CD4-positive, alpha-beta T cell (primary cell): Measurements from ENCODE around the gene TMED10. TPM values are rescaled to one million over a fixed set of nuclear protein-coding genes. Genes with fewer than 3 reads are reported as not detected.

ENCODE experiments used
- ATAC-seq: fragments of 200-7000 bp; cut with Tn5 transposase; one replicate; pipeline ENCODE4 v1.10.0; 2022; ENCODE audit warnings: mild to moderate bottlenecking; ENCODE audit not compliant: poor library complexity
- CTCF ChIA-PET: fragments of 350-600 bp; sonication (Branson Sonifier 250); formaldehyde crosslinking; loops from one replicate; lab custom pipeline; 2021; ENCODE audit warnings: antibody characterized with exemption, inconsistent platforms; lab: Charles Lee
- POLR2A ChIA-PET: fragments of 350-600 bp; sonication (Branson Sonifier 250); formaldehyde crosslinking; loops from one replicate; lab custom pipeline; 2021; ENCODE audit warnings: antibody characterized with exemption, inconsistent platforms; lab: Charles Lee
- DNase-seq, 14 experiments: peaks; one replicate each; pipeline ENCODE4 v3.0.0-alpha.2; 2013 to 2020; ENCODE audit warnings: mixed read lengths in 2 of 14
- H3K27ac ChIP-seq, 2 donors: one replicate each; pipeline versions ENCODE4 v1.5.1 to v1.7.0; 2013; ENCODE audit warnings: low read length in 2 of 2, low read depth in 1 of 2, mild to moderate bottlenecking in 1 of 2
- H3K27me3 ChIP-seq, 2 experiments: 1 replicate in 1 of 2; 2 replicates in 1 of 2; pipeline versions ENCODE4 v1.6.1 to v1.7.0; 2013; ENCODE audit warnings: low read length in 2 of 2, control low read depth in 1 of 2, mild to moderate bottlenecking in 1 of 2, moderate library complexity in 1 of 2; ENCODE audit not compliant: insufficient read depth in 2 of 2, control insufficient read depth in 1 of 2
- H3K36me3 ChIP-seq: one replicate; pipeline ENCODE4 v1.6.1; 2013; ENCODE audit warnings: low read length, control low read depth; ENCODE audit not compliant: insufficient read depth
- H3K4me1 ChIP-seq: one replicate; pipeline ENCODE4 v1.6.1; 2013; ENCODE audit warnings: low read length, control low read depth; ENCODE audit not compliant: insufficient read depth
- H3K4me3 ChIP-seq: one replicate; pipeline ENCODE4 v1.5.1; 2013; ENCODE audit warnings: mild to moderate bottlenecking, low read length, moderate library complexity
- H3K9me3 ChIP-seq, 2 experiments: 1 replicate in 1 of 2; 2 replicates in 1 of 2; pipeline versions ENCODE4 v1.6.1 to v1.7.0; 2013; ENCODE audit warnings: low read length in 2 of 2, mild to moderate bottlenecking in 2 of 2, control low read depth in 1 of 2, moderate library complexity in 1 of 2; ENCODE audit not compliant: control insufficient read depth in 1 of 2, insufficient read depth in 1 of 2
- H3K27ac Mint-ChIP-seq: one replicate; pipeline ENCODE4 v1.8.0; 2020; ENCODE audit warnings: mixed read lengths
- H3K27me3 Mint-ChIP-seq: one replicate; pipeline ENCODE4 v1.8.0; 2021; ENCODE audit warnings: mixed read lengths
- H3K36me3 Mint-ChIP-seq: one replicate; pipeline ENCODE4 v1.8.0; 2021; ENCODE audit warnings: low read depth, mixed read lengths
- H3K4me1 Mint-ChIP-seq: one replicate; pipeline ENCODE4 v1.8.0; 2021; ENCODE audit warnings: low read depth, mixed read lengths
- H3K4me3 Mint-ChIP-seq: one replicate; pipeline ENCODE4 v1.8.0; 2020; ENCODE audit warnings: mild to moderate bottlenecking, mixed read lengths
- H3K9me3 Mint-ChIP-seq: one replicate; pipeline ENCODE4 v1.8.0; 2020; ENCODE audit warnings: mixed read lengths
- intact Hi-C, 2 experiments: fragments of 100-400 bp; cut with DNase I in 1 of 2; cut with micrococcal nuclease in 1 of 2; formaldehyde crosslinking; loops; one replicate each; pipeline versions ENCODE4 v1.15.1 to v1.9.0; 2023 to 2025; cut with DNase I, micrococcal nuclease
- total RNA-seq, 174 experiments: library from RNA in 2 of 174; stranded (reverse) in 2 of 174; gene quantifications; one replicate each; pipeline ENCODE4 v1.2.3 and lab custom pipeline; 2021 to 2026
- TF ChIP-seq, protein P1 (sequence below): fragments of 200-600 bp; IDR thresholded peaks from one replicate; pipeline ENCODE4 v1.8.0; 2022; ENCODE audit warnings: antibody characterized with exemption, mild to moderate bottlenecking

TMED10 gene
- total RNA-seq, 2 experiments from 2014 or later, result 153 to 156 TPM

DNA sequence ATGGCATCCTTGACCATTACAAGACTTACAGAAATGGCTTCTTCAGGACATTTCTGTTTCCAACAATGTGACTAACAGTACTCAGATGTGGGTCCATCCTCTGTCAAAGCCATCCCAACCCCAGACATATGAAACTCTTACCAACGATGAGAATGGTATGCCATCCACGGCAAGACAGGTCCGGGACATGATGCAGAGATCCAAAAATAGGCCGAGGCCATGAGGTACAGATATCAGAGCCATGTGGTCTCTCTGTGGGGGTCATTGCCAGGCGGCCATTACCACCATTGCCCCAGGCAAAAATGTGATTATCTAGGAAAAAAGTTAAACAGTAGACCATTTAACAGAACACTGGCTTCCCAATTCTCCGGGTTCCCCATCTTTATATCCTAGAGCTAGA lies 79.5 kb downstream of the TMED10 start:
- TF ChIP-seq, protein P1, sequence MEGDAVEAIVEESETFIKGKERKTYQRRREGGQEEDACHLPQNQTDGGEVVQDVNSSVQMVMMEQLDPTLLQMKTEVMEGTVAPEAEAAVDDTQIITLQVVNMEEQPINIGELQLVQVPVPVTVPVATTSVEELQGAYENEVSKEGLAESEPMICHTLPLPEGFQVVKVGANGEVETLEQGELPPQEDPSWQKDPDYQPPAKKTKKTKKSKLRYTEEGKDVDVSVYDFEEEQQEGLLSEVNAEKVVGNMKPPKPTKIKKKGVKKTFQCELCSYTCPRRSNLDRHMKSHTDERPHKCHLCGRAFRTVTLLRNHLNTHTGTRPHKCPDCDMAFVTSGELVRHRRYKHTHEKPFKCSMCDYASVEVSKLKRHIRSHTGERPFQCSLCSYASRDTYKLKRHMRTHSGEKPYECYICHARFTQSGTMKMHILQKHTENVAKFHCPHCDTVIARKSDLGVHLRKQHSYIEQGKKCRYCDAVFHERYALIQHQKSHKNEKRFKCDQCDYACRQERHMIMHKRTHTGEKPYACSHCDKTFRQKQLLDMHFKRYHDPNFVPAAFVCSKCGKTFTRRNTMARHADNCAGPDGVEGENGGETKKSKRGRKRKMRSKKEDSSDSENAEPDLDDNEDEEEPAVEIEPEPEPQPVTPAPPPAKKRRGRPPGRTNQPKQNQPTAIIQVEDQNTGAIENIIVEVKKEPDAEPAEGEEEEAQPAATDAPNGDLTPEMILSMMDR, result no peak
- ChIA-PET POLR2A (no interaction called here), CTCF (no interaction called here)
- no peak overlapping the region for H3K4me3 Mint-ChIP-seq
- Histone ChIP-seq H3K4me3 (no peak overlapping the region), H3K27me3 (no peaks in the 10 kb centered on the region), H3K27ac (no peak overlapping the region), H3K9me3 (no peaks in the 10 kb centered on the region), H3K4me1 (no peaks in the 10 kb centered on the region), H3K36me3 (peaks cover 84% of the 10 kb centered on the region)
- peaks cover 6% of the 10 kb centered on the region for H3K4me1 Mint-ChIP-seq
- peaks cover 85% of the 10 kb centered on the region for H3K36me3 Mint-ChIP-seq
- ATAC-seq, result no peak
- intact Hi-C loops, result no loop called here
- no peaks in the 10 kb centered on the region for H3K9me3 Mint-ChIP-seq
- no peak overlapping the region for H3K27ac Mint-ChIP-seq
- no peaks in the 10 kb centered on the region for H3K27me3 Mint-ChIP-seq
- DNase-seq, result no peak

GRCh38 chr14:75095690-75096089 lies 80.7 kb downstream of the TMED10 start:
- TF ChIP-seq, protein P1, result no peak
- Histone ChIP-seq H3K27me3 (no peaks in the 10 kb centered on the region), H3K27ac (no peak overlapping the region), H3K36me3 (peaks cover 84% of the 10 kb centered on the region), H3K4me3 (no peak overlapping the region), H3K4me1 (no peaks in the 10 kb centered on the region), H3K9me3 (no peaks in the 10 kb centered on the region)
- DNase-seq (no peak), ATAC-seq (no peak)
- H3K4me1 Mint-ChIP-seq, result peaks cover 6% of the 10 kb centered on the region
- H3K9me3 Mint-ChIP-seq, result no peaks in the 10 kb centered on the region
- POLR2A ChIA-PET, result interaction anchor here (1.0 kb wide), 1 partner anchor 26 kb away, joined by 3 read pairs; the partner anchor contains the start of gene ZC2HC1C
- intact Hi-C loops, result no loop called here
- CTCF ChIA-PET, result no interaction called here
- peaks cover 85% of the 10 kb centered on the region for H3K36me3 Mint-ChIP-seq
- no peaks in the 10 kb centered on the region for H3K27me3 Mint-ChIP-seq
- no peak overlapping the region for H3K27ac Mint-ChIP-seq
- no peak overlapping the region for H3K4me3 Mint-ChIP-seq

GRCh38 chr14:75094896-75095295 lies 81.5 kb downstream of the TMED10 start:
- Histone ChIP-seq H3K4me3 (no peak overlapping the region), H3K27ac (no peak overlapping the region), H3K9me3 (no peaks in the 10 kb centered on the region), H3K27me3 (no peaks in the 10 kb centered on the region), H3K4me1 (no peaks in the 10 kb centered on the region), H3K36me3 (peaks cover 81% of the 10 kb centered on the region)
- no peaks in the 10 kb centered on the region for H3K27me3 Mint-ChIP-seq
- H3K36me3 Mint-ChIP-seq, result peaks cover 85% of the 10 kb centered on the region
- CTCF ChIA-PET, result no interaction called here
- H3K9me3 Mint-ChIP-seq, result no peaks in the 10 kb centered on the region
- ATAC-seq, result no peak
- no peak for DNase-seq
- H3K4me3 Mint-ChIP-seq, result no peak overlapping the region
- POLR2A ChIA-PET, result interaction anchor here (1.0 kb wide), 1 partner anchor 25 kb away, joined by 3 read pairs; the partner anchor contains the start of gene ZC2HC1C
- intact Hi-C loops, result no loop called here
- TF ChIP-seq, protein P1, result no peak
- peaks cover 6% of the 10 kb centered on the region for H3K4me1 Mint-ChIP-seq
- no peak overlapping the region for H3K27ac Mint-ChIP-seq
